Measurements from ENCODE around the gene DDX3X. TPM values are rescaled to one million over a fixed set of nuclear protein-coding genes. Genes with fewer than 3 reads are reported as not detected.
"Not testable (repeated sequence)": the region's sequence is repeated elsewhere in the genome, so short reads cannot be mapped to it uniquely, and the experiment has no call there.

DDX3X gene
- polyA plus RNA-seq, 1 donor, result 111 TPM

GRCh38 chrX:41329101-41329500, 4.9 kb upstream of the DDX3X start:
- DNase-seq, result no peak

GRCh38 chrX:41332005-41332404, 2.0 kb upstream of the DDX3X start:
- DNase-seq, result no peak

DNA sequence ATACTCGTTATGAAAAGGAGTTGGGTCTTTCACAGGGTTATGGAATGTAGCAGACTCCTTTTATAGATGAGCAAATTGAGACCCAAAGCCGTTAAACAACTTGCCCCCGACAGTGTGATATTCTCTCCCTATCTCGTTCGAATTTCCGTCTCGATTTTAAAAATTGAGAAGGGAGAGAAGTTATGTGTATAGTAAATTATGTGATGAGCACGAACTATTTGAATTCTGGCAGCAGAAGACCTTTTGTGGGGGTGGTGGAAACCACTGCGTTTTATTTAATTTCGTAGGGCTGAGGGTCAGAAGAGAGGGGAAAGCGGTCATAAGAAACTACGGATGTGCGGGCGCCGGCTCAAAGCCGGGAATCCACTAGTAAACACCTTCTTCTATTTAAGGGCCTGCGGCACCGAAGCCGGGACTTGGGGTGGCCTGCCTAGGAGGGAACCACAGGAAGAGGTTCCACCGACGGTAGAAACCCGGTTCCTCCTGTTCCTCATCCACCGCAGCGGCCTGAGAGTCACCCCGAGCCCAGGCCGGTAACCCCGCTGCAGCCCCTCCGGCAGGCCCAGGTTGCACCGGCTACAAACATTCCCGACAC, 1.5 kb upstream of the DDX3X start:
- peak; percentile 30 for DNase-seq

DNA sequence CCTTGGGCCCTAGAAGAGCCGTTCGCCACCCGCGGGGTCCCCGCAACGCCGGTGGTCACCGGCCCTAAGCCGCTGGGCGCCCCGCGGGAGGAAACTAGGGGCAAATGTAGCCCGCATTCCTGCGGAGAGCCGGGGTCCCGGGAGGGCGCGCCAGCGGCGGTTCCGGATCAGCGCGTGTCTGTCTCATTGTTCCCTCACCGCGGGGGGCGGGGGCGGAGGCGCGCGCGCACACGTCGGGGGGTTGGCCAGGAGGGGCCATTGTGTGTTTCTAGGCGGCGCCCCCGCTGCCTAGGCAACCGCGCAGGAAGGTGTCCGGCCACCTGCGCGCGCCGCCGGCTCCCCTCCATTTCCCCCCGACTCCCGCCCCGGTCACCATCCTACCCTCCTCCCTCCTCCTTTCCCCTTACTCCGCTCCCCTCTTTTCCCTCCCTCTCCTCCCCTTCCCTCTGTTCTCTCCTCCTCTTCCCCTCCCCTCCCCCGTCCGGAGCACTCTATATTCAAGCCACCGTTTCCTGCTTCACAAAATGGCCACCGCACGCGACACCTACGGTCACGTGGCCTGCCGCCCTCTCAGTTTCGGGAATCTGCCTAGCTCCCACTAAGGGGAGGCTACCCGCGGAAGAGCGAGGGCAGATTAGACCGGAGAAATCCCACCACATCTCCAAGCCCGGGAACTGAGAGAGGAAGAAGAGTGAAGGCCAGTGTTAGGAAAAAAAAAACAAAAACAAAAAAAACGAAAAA, 789 bp upstream of the DDX3X start:
- DNase-seq, result peak; percentile 83

GRCh38 chrX:41334363-41335197, 618 bp downstream of the DDX3X start:
- peak; percentile 86 for DNase-seq

GRCh38 chrX:41335198-41335957, 1.4 kb downstream of the DDX3X start:
- DNase-seq, result no peak

DNA sequence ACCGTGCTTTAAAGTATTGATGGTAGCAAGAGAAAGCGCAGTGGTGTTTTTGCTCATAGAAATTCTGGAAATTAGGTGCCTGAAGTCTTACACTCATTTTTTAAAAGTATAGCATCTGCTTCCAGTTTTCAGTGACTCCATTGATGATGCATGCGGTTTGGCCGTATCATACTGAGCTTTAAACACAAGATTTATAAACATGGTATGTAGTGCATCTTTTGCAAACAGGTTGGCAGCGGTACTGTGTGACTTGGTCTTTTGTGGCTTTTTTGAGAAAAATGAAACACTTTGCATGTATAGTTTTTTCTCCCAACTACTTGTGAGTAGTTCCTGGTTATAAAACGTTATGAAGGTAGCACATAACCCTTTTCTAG, 2.0 kb downstream of the DDX3X start:
- DNase-seq, result no peak

- DNase-seq, result no peak
These were observed 2.5 kb downstream of the DDX3X start for GRCh38 chrX:41336447-41336846.

- no peak for DNase-seq
These were observed 3.2 kb downstream of the DDX3X start for GRCh38 chrX:41337140-41337539.

GRCh38 chrX:41338436-41338835, 4.5 kb downstream of the DDX3X start:
- no peak for DNase-seq

DNA sequence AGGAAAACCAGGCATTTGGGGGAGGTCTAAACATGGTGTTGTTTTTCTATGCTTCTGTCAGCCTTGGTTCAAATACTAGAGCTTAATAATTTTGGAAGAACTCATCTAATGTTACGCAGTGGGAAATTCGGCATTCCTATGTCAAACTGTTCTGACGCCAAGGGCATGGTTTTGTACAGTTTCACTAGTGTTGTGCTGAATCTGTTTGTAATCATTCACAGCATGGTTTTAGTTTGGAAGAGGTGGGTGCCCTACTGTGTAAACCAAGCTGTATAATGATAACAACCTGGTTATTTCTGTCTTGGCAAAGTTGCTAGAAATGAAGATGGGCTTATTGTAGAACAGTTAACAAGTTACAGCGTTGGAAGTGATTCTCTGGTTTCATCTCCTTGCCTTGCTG, 5.2 kb downstream of the DDX3X start:
- no peak for DNase-seq

GRCh38 chrX:41344053-41344452, 10.1 kb downstream of the DDX3X start:
- no peak for DNase-seq

- DNase-seq, result no peak
These were observed 13.2 kb downstream of the DDX3X start for GRCh38 chrX:41347186-41347585.

GRCh38 chrX:41348551-41348950, 14.6 kb downstream of the DDX3X start:
- no peak for DNase-seq

- no peak for DNase-seq
These were observed 16.4 kb downstream of the DDX3X start for GRCh38 chrX:41350150-41350975.

DNA sequence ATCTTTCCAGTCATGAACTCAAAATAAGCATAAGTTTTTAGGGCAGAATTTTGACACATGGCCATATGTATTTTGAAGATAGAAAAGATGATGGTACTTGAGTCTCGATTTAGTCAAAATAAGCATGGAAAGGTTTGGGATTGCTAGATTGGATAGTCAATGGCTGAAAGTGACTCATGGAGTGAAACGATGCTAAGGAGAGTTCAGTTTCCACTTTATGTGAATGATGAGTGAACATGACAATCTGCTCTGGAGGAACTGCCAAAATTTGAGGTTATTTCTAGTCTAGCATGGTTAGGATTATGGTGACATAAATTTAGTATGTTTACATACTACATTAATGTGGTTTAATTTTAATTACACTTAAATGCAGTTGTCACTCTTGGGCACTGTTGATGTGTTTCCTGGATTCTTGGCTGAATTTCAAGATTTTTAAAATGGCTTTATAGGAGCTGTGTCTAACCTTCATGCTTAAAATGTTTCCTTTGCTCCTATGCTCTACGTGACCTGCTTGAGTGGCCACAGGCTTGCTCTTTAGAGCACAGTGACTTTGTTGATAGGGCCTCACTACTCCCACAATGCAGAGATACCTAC, 17.1 kb downstream of the DDX3X start:
- no peak for DNase-seq

DNA sequence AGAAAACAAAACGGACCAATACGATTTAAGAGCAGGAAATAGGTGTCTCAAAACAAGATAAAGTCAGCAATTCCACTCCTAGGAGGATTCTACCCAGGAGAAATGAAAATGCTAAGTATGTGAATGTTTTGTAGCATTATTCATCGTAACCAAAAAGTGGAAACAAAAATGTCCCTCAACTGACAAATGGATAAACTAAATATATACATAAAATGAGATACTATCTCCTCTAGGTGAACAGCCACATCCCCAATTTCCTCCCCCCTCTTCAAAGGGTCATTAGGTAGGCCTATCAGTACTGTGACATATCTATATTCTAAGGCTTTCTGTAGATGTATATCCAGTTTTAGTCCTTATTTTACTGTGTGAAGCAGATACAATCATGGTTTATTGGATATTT, 18.0 kb downstream of the DDX3X start:
- DNase-seq, result no peak

DNA sequence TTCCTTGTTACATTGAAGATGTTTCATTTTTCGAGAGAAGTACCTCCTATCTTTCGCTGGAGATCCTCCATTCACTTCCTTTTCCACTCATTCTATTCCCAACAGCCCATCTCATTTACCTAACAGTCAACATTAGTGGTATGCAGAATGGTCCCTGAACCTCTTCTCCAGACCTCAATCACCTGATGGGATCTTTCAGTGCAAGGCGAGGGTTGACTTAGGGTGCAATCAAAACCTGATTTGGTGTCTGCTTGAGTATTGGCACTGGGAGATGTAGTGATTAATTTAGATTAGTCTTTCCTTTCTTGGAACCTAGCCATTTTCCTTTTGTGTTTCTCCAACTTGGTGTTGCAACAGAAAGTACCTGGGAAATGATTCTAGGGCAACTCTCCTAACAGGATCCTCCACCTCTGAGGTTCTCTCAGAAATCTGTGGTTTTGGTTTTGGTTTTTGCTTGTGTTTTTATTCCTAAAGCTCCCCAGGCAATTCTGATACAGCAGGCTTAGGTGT, 18.4 kb downstream of the DDX3X start:
- DNase-seq, result no peak

GRCh38 chrX:41353985-41354384, 20.0 kb downstream of the DDX3X start:
- no peak for DNase-seq

- DNase-seq, result no peak
These were observed 35.2 kb downstream of the DDX3X start for GRCh38 chrX:41369152-41369551.

- not testable (repeated sequence) for DNase-seq
These were observed 37.6 kb downstream of the DDX3X start for GRCh38 chrX:41371575-41371974.
